Activated gamma-delta T cell treated with Interleukin-2 at 50 U/mL for 16 hours (primary cell): ENCODE data around the gene TMIGD2.
"Not testable (repeated sequence)": the region's sequence is repeated elsewhere in the genome, so short reads cannot be mapped to it uniquely, and the experiment has no call there.

Experiments used
- DNase-seq: peaks from one replicate; pipeline ENCODE4 v3.0.0-alpha.2; 2020

The TMIGD2 gene

DNA sequence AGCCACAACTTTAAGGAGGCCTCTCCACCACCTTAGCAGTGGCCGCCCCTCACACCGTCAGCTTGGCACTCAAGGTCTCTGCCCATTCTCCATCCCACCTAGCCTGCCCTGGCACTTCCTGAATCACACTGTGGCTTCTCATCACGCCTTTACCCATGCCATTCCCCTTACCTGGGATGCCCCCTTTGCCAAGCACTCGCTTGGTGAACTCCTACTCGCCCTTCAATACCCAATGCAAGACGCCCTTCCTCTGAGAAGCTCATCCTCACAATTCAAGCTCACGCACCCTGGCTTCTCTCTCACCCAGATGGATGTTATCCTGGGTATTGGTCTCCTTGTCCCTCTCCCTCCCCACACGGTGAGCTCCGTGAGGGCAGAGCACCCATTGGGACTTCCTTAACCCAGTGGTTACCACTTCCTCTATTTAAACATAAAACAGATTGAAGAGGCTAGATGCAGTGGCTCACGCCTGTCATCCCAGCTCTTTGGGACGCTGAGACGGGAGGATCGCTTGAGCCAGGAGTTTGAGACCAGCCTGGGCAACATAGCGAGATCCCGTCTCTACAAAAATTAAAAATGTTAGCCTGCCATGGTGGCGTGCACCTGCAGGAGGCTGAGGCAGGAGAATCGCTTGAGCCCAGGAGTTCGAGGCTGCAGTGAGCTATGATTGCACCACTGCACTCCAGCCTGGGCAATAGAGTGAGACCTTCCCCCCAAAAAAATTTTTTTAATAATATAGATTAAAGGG is 35.8 kb downstream of the TMIGD2 start:
- no peak for DNase-seq

DNA sequence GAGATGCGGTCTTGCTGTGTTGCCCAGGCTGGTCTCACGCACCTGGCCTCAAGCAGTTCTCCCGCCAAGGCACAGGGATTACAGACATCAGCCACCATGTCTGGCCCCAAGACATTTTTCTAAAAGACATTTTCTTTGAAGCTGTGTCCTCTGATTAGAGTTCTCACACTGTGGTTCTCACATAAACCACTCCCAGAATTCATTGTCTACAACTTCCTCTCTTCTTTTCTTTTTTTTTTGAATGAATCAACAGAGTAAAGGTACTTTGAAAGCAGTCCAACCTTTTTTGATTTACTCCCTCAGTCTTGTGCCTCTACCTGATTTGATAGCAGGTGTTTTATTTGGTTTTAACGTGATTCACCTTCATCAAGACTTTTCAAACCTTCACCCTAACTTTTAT is 37.4 kb downstream of the TMIGD2 start:
- no peak for DNase-seq

DNA sequence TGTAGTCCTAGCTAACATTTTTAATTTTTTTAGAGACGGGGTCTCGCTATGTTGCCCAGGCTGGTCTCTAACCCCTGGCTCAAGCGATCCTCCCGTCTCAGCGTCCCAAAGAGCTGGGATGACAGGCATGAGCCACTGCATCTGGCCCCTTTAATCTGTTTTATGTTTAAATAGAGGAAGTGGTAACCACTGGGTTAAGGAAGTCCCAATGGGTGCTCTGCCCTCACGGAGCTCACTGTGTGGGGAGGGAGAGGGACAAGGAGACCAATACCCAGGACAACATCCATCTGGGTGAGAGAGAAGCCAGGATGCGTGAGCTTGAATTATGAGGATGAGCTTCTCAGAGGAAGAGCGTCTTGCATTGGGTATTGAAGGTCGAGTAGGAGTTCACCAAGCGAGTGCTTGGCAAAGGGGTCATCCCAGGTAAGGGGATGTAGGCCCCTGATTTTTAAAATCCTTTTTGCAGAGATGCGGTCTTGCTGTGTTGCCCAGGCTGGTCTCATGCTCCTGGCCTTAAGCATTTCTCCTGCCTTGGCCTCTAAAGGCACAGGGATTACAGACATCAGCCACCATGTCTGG is 41.5 kb downstream of the TMIGD2 start:
- no peak for DNase-seq

DNA sequence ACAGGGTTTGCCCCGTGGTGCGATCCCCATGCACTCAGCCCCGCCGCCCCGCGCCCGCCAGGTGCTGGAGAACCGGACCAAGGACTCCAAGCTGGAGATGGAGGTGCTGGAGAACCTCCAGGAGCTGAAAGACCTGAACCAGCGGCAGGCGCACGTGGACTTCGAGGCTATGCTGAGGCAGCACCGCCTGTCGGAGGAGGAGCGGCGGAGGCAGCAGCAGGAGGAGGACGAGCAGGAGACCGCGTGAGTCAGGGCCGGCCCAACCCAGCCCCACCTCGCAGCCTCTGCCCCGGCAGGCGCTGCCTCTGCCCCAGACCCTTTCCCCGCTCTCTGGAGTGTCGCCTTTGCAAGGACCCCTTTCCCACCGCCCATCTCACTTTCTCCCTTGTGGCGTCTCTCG is 44.0 kb downstream of the TMIGD2 start:
- DNase-seq = no peak

DNA sequence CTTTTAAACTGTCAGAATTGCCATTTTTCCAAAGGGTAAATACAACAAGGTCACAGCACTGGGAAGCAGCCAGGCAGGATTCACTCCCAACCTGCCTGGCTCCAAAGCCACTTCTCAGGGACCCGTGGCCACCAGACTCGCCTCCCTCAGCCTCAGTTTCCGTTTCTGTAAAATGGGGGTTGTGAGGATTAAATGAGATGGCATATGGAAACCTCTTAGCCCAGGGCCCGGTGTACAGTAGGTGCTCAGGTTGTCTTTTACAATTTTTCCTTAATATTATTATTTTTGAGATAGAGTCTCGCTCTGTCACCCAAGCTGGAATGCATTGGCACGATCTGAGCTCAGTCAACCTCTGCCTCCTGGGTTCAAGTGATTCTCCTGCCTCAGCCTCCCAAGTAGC is 45.2 kb downstream of the TMIGD2 start:
- DNase-seq = no peak

DNA sequence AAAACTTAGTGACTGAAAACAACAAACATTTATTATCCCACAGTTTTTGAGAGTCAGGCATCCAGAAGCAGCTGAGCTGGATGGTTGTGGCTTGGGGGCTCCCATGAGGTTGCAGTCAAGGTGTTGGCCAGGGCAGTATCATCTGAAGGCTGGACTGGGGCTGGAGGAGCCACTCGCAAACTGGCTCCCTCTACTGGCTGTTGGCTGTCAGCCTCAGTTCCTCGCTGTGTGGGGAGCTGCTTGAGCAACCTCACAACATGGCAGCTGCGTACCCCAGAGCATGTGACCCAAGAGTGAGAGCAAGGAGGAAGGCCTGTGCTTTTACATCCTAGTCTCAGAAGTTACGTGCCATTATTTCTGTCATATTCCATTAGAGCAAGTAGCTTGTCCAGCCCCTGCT is 45.6 kb downstream of the TMIGD2 start:
- no peak for DNase-seq

DNA sequence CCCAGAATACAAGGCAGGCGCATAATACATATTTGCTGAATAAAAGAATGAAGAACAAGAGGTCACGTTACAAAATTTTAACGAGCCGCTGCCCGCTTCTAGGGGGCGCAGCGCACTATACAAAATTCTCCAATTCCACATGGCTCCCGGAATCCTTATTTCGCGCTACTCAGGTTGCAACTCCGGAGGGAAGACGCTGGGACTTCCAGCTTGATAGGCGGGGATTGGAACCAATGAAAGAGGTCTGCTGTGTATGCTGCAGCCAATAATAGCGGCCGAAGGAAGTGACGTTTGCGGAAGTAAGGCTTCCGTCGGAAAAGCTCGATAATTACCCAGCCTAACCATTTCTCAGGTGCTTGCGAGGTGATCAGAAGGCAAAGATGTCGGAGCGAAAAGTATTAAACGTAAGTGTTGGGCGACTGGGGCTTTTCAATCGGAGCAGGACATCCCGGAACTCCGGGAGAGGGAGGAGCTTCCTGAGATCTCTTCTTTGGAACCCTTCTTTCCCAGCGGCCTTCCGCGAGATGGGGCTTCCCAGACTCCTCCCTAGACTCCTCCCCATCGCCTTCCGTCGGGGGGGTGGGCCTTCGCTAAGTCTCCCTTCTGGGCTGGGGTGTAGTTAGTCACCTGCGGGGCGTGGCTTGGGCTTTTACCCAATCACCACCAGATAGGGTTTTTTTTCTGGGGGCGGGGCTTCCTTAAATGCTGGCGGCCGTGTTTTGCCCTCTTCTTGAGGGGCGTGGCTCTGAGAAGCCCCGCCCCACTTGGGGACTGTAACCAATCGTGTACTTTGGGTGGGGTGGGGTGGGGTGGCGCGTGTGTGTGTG is 55.2 kb downstream of the TMIGD2 start, which contains the start of gene YJU2:
TSS of gene YJU2 (plus strand) at position 314 of the 827 bp plus-strand sequence. CDS start at position 381, 67 bp downstream.
- peak; percentile 97 for DNase-seq

DNA sequence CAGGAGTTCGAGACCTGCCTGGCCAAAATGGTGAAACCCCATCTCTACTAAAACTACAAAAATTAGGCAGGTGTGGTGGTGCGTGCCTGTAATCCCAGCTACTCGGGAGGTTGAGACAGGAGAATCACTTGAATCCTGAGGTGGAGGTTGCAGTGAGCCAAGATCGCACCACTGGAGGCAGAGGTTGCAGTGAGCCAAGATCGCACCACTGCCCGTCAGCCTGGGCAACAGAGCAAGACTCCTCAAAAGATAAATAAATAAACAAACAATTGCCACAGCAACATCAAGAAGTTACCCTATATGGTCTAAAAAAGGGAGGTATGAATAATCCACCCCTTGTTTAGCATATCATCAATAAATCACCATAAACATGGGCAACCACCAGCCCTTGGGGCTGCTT is 56.3 kb downstream of the TMIGD2 start:
- not testable (repeated sequence) for DNase-seq
